Common myeloid progenitor, CD34-positive (primary cell): ENCODE measurements around the gene HPX.

ENCODE experiments used
- CTCF ChIA-PET: fragments of 350-600 bp; sonication (Branson Sonifier 250); formaldehyde crosslinking; loops from one replicate; lab custom pipeline; 2021; ENCODE audit warnings: antibody characterized with exemption; lab: Charles Lee
- POLR2A ChIA-PET: fragments of 350-600 bp; sonication (Branson Sonifier 250); formaldehyde crosslinking; loops from one replicate; lab custom pipeline; 2021; ENCODE audit warnings: antibody characterized with exemption; lab: Charles Lee
- DNase-seq, 3 donors: peaks; one replicate each; pipeline versions ENCODE4 v3.0.0 to v3.0.0-alpha.2; 2013
- H3K27ac ChIP-seq, 2 experiments: 1 replicate in 1 of 2; 2 replicates in 1 of 2; pipeline ENCODE4 v1.7.0; 2013; ENCODE audit warnings: inconsistent platforms in 2 of 2, low read length in 2 of 2, mild to moderate bottlenecking in 2 of 2, low read depth in 1 of 2, moderate library complexity in 1 of 2; ENCODE audit not compliant: severe bottlenecking in 2 of 2, insufficient read depth in 1 of 2, poor library complexity in 1 of 2
- H3K27me3 ChIP-seq, 5 experiments: replicated peaks in 2 of 5; 1 replicate in 3 of 5; 2 replicates in 2 of 5; pipeline versions ENCODE4 v1.6.1 to v1.7.0; 2013; ENCODE audit warnings: low read length in 4 of 5, mild to moderate bottlenecking in 2 of 5, moderate library complexity in 2 of 5, inconsistent platforms in 1 of 5; ENCODE audit not compliant: insufficient read depth in 5 of 5, control insufficient read depth in 4 of 5
- H3K36me3 ChIP-seq, 4 experiments: 1 replicate in 2 of 4; 2 replicates in 2 of 4; pipeline versions ENCODE4 v1.6.1 to v1.7.0; 2013; ENCODE audit warnings: low read length in 3 of 4, control low read depth in 1 of 4, mild to moderate bottlenecking in 1 of 4; ENCODE audit not compliant: control insufficient read depth in 4 of 4, insufficient read depth in 4 of 4
- H3K4me1 ChIP-seq, 4 experiments: 1 replicate in 3 of 4; 2 replicates in 1 of 4; pipeline versions ENCODE4 v1.6.1 to v1.7.1; 2013; ENCODE audit warnings: low read length in 3 of 4, mild to moderate bottlenecking in 3 of 4, control low read depth in 1 of 4, inconsistent platforms in 1 of 4, moderate library complexity in 1 of 4; ENCODE audit not compliant: control insufficient read depth in 4 of 4, insufficient read depth in 4 of 4; ENCODE audit errors: control extremely low read depth in 1 of 4
- H3K4me3 ChIP-seq, 7 experiments: 1 replicate in 4 of 7; 2 replicates in 3 of 7; pipeline versions ENCODE4 v1.5.1 to v1.7.0; 2013; ENCODE audit warnings: mild to moderate bottlenecking in 7 of 7, low read length in 6 of 7, moderate library complexity in 6 of 7, inconsistent platforms in 2 of 7, low read depth in 2 of 7, control low read depth in 1 of 7; ENCODE audit not compliant: insufficient read depth in 4 of 7, control insufficient read depth in 1 of 7; ENCODE audit errors: extremely low read depth in 1 of 7
- H3K9me3 ChIP-seq, 5 experiments: 1 replicate in 4 of 5; 2 replicates in 1 of 5; pipeline versions ENCODE4 v1.6.1 to v1.7.1; 2013; ENCODE audit warnings: low read length in 4 of 5, mild to moderate bottlenecking in 2 of 5, inconsistent platforms in 1 of 5, low read depth in 1 of 5, moderate library complexity in 1 of 5; ENCODE audit not compliant: control insufficient read depth in 4 of 5, insufficient read depth in 2 of 5; ENCODE audit errors: control extremely low read depth in 1 of 5
- WGBS: methylation state at CpG from one replicate; pipeline ENCODE4 v1.1.5; 2013; ENCODE audit not compliant: insufficient coverage; 5-methylcytosine and 5-hydroxymethylcytosine counted together

The HPX gene

GRCh38 chr11:6468712-6469495 lies 28.1 kb upstream of the HPX start:
- WGBS = 23% methylated on average over 5 of the region's 6 CpGs
- Histone ChIP-seq H3K4me3 (peak overlapping the region in 3 of 7 experiments; percentile 2 to 43 (median 30)), H3K36me3 (peaks cover 0 to 11% (median 0%) of the 10 kb centered on the region in 4 experiments), H3K27me3 (no peaks in the 10 kb centered on the region), H3K4me1 (peaks cover 10 to 37% (median 27%) of the 10 kb centered on the region in 4 experiments), H3K9me3 (no peaks in the 10 kb centered on the region), H3K27ac (no peak overlapping the region)
- peak; percentile 88 to 94 (median 91) for DNase-seq
- ChIA-PET CTCF (interaction anchor here (0.6 to 1.8 kb wide), 4 partner anchors 14 to 90 kb away, joined by 3 to 5 read pairs (median 4); no protein-coding TSS in a partner anchor), POLR2A (interaction anchor here (1.4 to 1.5 kb wide), 2 partner anchors 13 to 81 kb away, joined by 4 to 5 read pairs; partner anchors contain the start of genes ARFIP2 and TIMM10B)

GRCh38 chr11:6459099-6459450 lies 18.3 kb upstream of the HPX start:
- Histone ChIP-seq H3K27me3 (no peaks in the 10 kb centered on the region), H3K27ac (no peak overlapping the region), H3K4me3 (no peak overlapping the region), H3K36me3 (peaks cover 2 to 43% (median 22%) of the 10 kb centered on the region in 4 experiments), H3K4me1 (no peaks in the 10 kb centered on the region), H3K9me3 (no peaks in the 10 kb centered on the region)
- ChIA-PET CTCF (no interaction called here), POLR2A (no interaction called here)
- 100% methylated on average over 1 of the region's 1 CpG for WGBS
- no peak for DNase-seq

- POLR2A ChIA-PET = no interaction called here
- WGBS = 92% methylated on average over 2 of the region's 2 CpGs
Observed at GRCh38 chr11:6458352-6459098, 17.7 kb upstream of the HPX start.

GRCh38 chr11:6457581-6458320 lies 17.0 kb upstream of the HPX start:
- Histone ChIP-seq H3K27ac (no peak overlapping the region), H3K4me1 (no peaks in the 10 kb centered on the region), H3K4me3 (no peak overlapping the region), H3K27me3 (no peaks in the 10 kb centered on the region), H3K9me3 (no peaks in the 10 kb centered on the region), H3K36me3 (peaks cover 2 to 41% (median 20%) of the 10 kb centered on the region in 4 experiments)
- WGBS = 96% methylated on average over 25 of the region's 26 CpGs
- CTCF ChIA-PET = interaction anchor here (1.2 kb wide), 1 partner anchor 79 kb away, joined by 3 read pairs; no protein-coding TSS in a partner anchor
- DNase-seq = no peak
- POLR2A ChIA-PET = no interaction called here

More at GRCh38 chr11:6458352-6459098, 17.7 kb upstream of the HPX start:
- Histone ChIP-seq H3K9me3 (no peaks in the 10 kb centered on the region), H3K4me3 (no peak overlapping the region), H3K27me3 (no peaks in the 10 kb centered on the region), H3K36me3 (peaks cover 2 to 40% (median 20%) of the 10 kb centered on the region in 4 experiments), H3K27ac (no peak overlapping the region), H3K4me1 (no peaks in the 10 kb centered on the region)
- no peak for DNase-seq
- CTCF ChIA-PET = no interaction called here

- Histone ChIP-seq H3K27ac (no peak overlapping the region), H3K9me3 (no peaks in the 10 kb centered on the region), H3K36me3 (peaks cover 2 to 46% (median 20%) of the 10 kb centered on the region in 4 experiments), H3K4me1 (no peaks in the 10 kb centered on the region), H3K27me3 (no peaks in the 10 kb centered on the region), H3K4me3 (no peak overlapping the region)
- 98% methylated on average over 56 of the region's 56 CpGs for WGBS
- no peak for DNase-seq
- ChIA-PET POLR2A (no interaction called here), CTCF (interaction anchor here (1.2 to 2.8 kb wide), 5 partner anchors 10 to 78 kb away, joined by 3 to 14 read pairs (median 6); no protein-coding TSS in a partner anchor)
Observed at GRCh38 chr11:6456361-6457073, 15.7 kb upstream of the HPX start.

GRCh38 chr11:6455070-6455469 lies 14.3 kb upstream of the HPX start:
- ChIA-PET CTCF (interaction anchor here (1.3 to 2.8 kb wide), 6 partner anchors 9 to 432 kb away, joined by 3 to 14 read pairs (median 6); no protein-coding TSS in a partner anchor), POLR2A (interaction anchor here (0.6 kb wide), 1 partner anchor 58 kb away, joined by 4 read pairs; no protein-coding TSS in a partner anchor)
- no peak for DNase-seq
- H3K27ac ChIP-seq = no peak overlapping the region
- 100% methylated on average over 1 of the region's 2 CpGs for WGBS
- H3K9me3 ChIP-seq = no peaks in the 10 kb centered on the region
- H3K4me1 ChIP-seq = no peaks in the 10 kb centered on the region
- H3K36me3 ChIP-seq = peaks cover 2 to 58% (median 29%) of the 10 kb centered on the region in 4 experiments
- H3K27me3 ChIP-seq = no peaks in the 10 kb centered on the region
- H3K4me3 ChIP-seq = no peak overlapping the region
